ENCODE results near the gene GATD1. TPM values are rescaled to one million over a fixed set of nuclear protein-coding genes. Genes with fewer than 3 reads are reported as not detected.

The GATD1 gene
- total and polyA plus RNA-seq, 11 donors: 13.4 to 30.8 (median 20.5) TPM

DNA sequence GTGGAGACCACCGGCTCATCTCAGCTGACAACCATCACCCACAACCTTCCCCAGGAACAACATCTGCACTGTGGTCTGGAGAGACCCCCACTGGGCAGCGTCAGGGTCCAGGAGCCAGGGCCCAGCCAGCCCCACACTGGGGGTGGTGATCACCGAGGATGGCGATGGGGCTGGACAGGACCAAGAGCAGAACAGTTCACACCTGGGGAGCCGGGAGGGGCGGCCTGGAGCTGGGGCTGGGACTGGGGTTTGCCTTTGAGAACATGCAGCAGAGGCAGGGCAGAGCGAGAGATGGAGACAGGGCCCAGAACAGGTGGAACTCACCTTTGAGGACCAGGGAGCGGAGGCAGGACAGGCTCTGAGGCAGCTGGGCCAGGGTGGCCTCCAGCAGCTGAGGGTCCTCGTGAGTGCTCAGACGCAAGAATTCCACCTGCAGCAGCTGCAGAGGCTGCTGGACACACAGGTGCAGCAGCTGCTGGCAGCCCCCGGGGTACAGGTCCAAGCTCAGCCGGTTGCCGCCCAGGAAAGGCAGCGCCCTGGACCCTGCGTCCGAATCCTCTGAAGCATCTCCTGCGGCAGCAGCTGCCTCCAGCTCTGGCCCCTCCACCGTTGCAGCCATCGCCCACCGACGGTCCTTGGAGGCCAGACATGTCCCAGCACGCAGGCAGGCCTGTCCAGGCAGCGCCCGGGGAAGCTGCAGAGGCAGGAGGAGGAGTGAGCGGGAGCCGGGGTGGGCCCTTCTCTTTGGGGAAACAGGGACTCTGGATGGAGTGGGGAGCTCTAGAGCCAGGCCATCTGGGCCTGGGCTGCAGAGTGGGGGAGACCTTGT, 26.7 kb upstream of the GATD1 start:
- ATAC-seq (no peak), DNase-seq (no peak)
- intact Hi-C loops (cut with DNase I): loop anchor here in 1 of 10 donors (10.0 kb wide), 1 partner anchor 449 kb away; no protein-coding TSS in a partner anchor
- TF ChIP-seq, protein P1, sequence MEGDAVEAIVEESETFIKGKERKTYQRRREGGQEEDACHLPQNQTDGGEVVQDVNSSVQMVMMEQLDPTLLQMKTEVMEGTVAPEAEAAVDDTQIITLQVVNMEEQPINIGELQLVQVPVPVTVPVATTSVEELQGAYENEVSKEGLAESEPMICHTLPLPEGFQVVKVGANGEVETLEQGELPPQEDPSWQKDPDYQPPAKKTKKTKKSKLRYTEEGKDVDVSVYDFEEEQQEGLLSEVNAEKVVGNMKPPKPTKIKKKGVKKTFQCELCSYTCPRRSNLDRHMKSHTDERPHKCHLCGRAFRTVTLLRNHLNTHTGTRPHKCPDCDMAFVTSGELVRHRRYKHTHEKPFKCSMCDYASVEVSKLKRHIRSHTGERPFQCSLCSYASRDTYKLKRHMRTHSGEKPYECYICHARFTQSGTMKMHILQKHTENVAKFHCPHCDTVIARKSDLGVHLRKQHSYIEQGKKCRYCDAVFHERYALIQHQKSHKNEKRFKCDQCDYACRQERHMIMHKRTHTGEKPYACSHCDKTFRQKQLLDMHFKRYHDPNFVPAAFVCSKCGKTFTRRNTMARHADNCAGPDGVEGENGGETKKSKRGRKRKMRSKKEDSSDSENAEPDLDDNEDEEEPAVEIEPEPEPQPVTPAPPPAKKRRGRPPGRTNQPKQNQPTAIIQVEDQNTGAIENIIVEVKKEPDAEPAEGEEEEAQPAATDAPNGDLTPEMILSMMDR (IDR thresholded peaks at IDR 0.05): no peak
- TF ChIP-seq POLR2A (IDR thresholded peaks at IDR 0.05): no peak
- Histone ChIP-seq H3K4me1 (peaks cover 4 to 40% (median 27%) of the 10 kb centered on the region in 12 donors), H3K4me3 (peak overlapping the region in 10 of 12 donors; percentile 54 to 79 (median 66)), H3K9me3 (no peaks in the 10 kb centered on the region), H3K27me3 (no peaks in the 10 kb centered on the region), H3K27ac (peak overlapping the region in 8 of 12 donors; percentile 87 to 96 (median 94)), H3K36me3 (peaks cover 0 to 38% (median 9%) of the 10 kb centered on the region in 9 donors)
- 50 to 65% (median 58%) methylated on average over 18 to 26 of the region's 26 CpGs for WGBS, 4 donors

GRCh38 chr11:803467-803742, 26.1 kb upstream of the GATD1 start:
- no peak for DNase-seq
- no peak for ATAC-seq
- peaks cover 0 to 38% (median 9%) of the 10 kb centered on the region in 9 donors for H3K36me3 ChIP-seq
- H3K4me3 ChIP-seq: no peak overlapping the region
- WGBS, 4 donors: 89 to 93% (median 93%) methylated on average over 7 to 8 of the region's 8 CpGs; no CpG with 5 or more reads in 1 of the 4 donors
- no peaks in the 10 kb centered on the region for H3K27me3 ChIP-seq
- intact Hi-C loops (cut with DNase I): loop anchor here in 1 of 10 donors (10.0 kb wide), 1 partner anchor 449 kb away; no protein-coding TSS in a partner anchor
- TF ChIP-seq, protein P1 (IDR thresholded peaks at IDR 0.05): no peak
- TF ChIP-seq POLR2A (IDR thresholded peaks at IDR 0.05): no peak
- no peak overlapping the region for H3K27ac ChIP-seq
- peaks cover 4 to 37% (median 23%) of the 10 kb centered on the region in 12 donors for H3K4me1 ChIP-seq
- H3K9me3 ChIP-seq: no peaks in the 10 kb centered on the region

GRCh38 chr11:802693-803466, 25.6 kb upstream of the GATD1 start:
- ATAC-seq (no peak), DNase-seq (no peak)
- 93 to 95% (median 94%) methylated on average over 18 to 28 of the region's 28 CpGs for WGBS, 4 donors
- H3K36me3 ChIP-seq: peaks cover 0 to 38% (median 9%) of the 10 kb centered on the region in 9 donors
- H3K9me3 ChIP-seq: no peaks in the 10 kb centered on the region
- H3K4me3 ChIP-seq: no peak overlapping the region
- intact Hi-C loops (cut with DNase I): loop anchor here in 1 of 10 donors (10.0 kb wide), 1 partner anchor 448 kb away; no protein-coding TSS in a partner anchor
- no peaks in the 10 kb centered on the region for H3K27me3 ChIP-seq
- no peak overlapping the region for H3K27ac ChIP-seq
- TF ChIP-seq, protein P1 (IDR thresholded peaks at IDR 0.05): no peak
- no peak for TF ChIP-seq POLR2A (IDR thresholded peaks at IDR 0.05)
- H3K4me1 ChIP-seq: peaks cover 4 to 37% (median 22%) of the 10 kb centered on the region in 12 donors
